NCI-H128 (cell line): ENCODE data around the gene INPP4A.

Experiments used
- DNase-seq: peaks from one replicate; lab custom pipeline; 2025; ENCODE audit not compliant: unreplicated experiment; lab: John Stamatoyannopoulos, UW

The INPP4A gene

DNA sequence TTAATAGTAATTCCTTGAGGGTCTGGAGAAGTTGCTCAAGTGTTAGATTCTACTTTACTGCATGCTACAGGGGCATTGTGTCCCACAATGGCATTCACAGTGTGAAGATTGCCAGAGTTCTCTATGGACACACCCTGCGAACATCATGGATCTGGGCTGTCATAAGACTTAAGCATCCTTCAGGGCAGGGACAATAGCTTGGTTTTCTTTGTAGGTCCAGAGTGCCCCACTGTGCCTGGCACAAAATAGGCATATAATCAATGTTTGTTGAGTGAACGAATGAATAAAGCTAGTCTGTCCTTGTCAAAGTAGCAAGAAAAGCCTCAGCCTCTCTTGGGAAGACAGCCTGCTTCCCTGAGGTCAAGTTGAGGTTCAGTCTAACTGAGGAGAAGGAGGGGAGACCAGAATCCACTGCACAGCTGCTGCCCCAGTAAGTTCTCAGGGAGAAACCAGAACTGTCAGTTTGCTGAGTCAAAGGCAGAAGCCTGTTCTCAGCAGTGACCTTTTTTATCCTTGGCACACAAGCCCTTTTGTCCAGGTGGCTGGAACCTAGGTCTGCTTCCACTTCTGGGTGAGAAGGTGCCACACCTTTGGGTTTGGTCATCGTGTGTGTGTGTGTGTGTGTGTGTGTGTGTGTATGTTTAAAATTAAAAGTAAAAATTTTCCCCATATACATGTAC lies 15.0 kb downstream of the INPP4A start:
- DNase-seq, result no peak

GRCh38 chr2:98460573-98461497 lies 16.2 kb downstream of the INPP4A start:
- no peak for DNase-seq

GRCh38 chr2:98461498-98462049 lies 16.9 kb downstream of the INPP4A start:
- DNase-seq, result no peak

DNA sequence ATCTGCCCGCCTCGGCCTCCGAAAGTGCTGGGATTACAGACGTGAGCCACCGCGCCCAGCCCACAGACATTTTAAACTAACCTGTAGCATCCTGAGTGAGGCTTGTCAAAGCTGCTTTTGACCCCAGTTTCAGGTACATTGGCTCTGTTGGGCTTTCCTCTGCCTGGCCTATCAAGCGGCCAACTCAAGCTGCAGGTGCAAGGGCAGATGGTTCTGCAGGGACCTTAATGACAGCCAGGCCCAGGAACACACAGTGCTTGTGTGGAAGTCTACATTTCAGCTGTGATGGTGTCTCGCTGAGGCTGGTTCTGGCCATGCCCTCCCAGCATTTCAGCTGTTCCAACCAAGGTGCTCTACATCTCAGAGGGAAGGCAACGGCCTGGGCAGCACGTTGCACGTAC lies 18.4 kb downstream of the INPP4A start:
- DNase-seq, result no peak

DNA sequence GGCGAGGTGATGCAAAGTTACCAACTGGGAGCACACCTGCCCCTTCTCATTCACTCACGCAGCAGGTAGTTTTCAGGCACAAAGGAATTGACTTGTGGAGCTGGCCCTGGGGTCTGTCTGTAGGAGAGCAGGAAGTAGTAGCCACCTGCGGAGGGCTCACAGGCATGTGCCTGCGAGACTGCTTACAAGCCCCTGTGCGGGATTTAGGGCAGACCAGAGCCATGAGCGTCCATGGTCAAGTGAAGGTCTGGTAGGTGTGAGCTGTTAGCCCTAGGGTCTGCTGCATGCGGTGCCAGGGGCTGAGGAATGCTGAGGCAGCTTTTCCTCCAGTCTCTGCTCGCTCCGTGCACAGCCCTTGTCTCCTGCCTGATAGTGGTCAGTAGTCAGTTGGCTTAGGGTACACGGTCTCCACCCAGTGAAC lies 18.9 kb downstream of the INPP4A start:
- no peak for DNase-seq

DNA sequence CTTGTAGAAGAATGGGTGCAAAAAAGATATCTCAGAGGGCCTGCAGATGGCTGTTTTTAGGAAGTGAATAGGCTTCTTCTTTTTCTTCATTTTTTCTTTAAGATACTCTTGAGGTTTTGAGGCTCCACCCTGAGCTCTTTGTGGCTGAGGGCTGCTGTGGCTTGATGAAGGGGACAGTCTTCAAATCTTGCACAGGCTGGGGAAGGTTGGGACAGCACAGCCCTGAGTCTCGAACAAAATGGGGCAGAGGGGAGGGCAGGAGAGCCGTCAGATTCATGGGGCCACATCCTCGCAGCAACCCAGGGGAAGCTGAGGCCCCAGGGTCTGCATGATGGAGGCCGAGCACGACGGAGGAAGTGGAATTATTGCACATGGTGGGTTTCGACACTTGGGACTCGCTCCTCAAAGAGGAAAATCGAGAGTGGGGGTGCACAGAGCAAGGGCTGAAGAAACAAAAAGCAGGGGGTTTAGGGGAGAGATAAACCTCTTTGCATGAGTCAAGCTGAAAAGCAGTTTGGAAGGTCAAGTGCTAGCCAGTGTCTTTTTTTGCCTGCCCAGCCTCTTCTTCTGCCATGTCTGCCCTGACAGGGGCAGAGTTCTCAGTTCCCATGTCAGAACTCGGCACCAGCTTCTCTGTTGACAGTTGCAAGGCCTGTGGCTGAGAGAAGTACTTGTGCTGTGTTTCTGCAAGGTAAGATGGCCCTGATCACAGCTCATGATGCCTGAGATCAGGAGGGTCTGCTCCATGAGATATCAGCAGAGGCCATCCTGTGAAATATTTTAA lies 19.5 kb downstream of the INPP4A start:
- DNase-seq, result no peak

DNA sequence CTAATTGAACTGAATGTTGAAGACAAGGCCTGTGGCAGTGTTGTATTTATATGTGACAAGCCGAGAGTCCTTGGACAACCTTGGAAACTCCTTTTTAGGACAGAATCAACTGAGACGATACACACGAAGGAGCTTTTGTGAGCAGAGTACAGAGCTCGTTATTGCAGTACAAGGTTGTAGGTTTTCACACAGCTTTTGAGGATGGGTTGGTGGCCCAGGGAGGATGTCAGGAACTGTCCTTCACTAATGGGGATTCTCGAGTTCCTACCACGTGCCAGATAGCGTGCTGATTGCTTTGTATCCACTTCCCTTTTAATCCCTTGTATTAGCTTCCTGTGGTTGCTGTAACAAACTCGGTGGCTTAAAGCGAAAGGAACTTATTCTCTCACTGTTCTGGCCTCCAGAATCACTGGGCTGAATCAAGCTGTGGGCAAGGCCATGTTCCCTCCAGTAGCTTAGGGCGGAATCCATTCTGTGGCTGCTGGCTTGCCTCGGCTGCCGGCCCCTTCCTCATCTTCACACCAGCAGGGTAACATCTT lies 20.2 kb downstream of the INPP4A start:
- DNase-seq, result no peak

DNA sequence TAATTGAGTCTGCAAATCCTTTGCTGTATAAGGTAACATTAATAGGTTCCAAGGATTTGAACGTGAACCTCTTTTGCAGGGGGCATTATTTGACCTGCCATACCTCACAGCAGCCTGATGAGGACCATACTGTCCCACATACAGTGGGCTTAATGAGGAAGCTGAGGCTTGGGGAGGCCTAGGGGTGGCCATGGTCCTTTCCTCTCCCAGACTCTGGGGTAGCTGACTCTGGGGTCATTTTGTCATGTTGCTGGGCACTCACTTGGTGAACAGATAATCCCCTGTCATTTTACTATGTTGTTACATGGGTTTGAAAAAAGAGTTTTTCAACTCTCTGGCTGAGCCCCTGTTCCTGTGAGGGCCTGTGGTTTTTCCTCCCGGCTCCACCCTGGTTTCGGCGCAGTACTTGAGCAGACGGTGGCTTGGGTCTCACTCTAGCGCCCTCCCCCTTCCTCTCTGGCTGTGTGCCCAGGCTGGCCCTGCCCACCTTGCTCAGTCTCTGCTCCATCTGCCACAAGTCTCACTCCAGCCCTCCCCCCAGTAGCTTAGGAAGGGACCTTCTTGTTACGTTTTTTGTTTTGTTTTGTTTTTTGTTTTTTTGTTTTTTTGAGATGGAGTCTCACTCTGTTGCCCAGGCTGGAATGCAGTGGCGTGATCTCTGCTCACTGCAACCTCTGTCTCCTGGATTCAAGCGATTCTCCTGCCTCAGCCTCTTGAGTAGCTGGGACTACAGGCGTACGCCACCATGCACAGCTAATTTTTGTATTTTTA lies 21.0 kb downstream of the INPP4A start:
- peak; percentile 80 for DNase-seq

- DNase-seq, result no peak
These were observed 22.5 kb downstream of the INPP4A start for GRCh38 chr2:98467082-98467536.

GRCh38 chr2:98467652-98468051 lies 23.0 kb downstream of the INPP4A start:
- no peak for DNase-seq

GRCh38 chr2:98468621-98469236 lies 24.1 kb downstream of the INPP4A start:
- DNase-seq, result no peak

- DNase-seq, result no peak
These were observed 25.3 kb downstream of the INPP4A start for GRCh38 chr2:98469862-98470544.

- DNase-seq, result no peak
These were observed 26.2 kb downstream of the INPP4A start for GRCh38 chr2:98470851-98471255.

- no peak for DNase-seq
These were observed 26.9 kb downstream of the INPP4A start for GRCh38 chr2:98471402-98472131.

GRCh38 chr2:98472132-98472650 lies 27.5 kb downstream of the INPP4A start:
- DNase-seq, result no peak

- DNase-seq, result no peak
These were observed 28.5 kb downstream of the INPP4A start for GRCh38 chr2:98472961-98473746.
